Measurements from ENCODE around the gene CNMD.

The CNMD gene

GRCh38 chr13:52677823-52678222, 61.8 kb downstream of the CNMD start:
- H3K4me3 ChIP-seq (replicated peaks; ENCODE audit: low read depth, low read length), result no peak overlapping the region
- TF ChIP-seq CTCF (IDR thresholded peaks at IDR 0.05; ENCODE audit: low read depth, low read length, missing control alignments), result no peak
- DNase-seq (ENCODE audit: extremely low read depth, low read depth), result no peak

- no peak for TF ChIP-seq CTCF (IDR thresholded peaks at IDR 0.05; ENCODE audit: low read depth, low read length, missing control alignments)
- DNase-seq (ENCODE audit: extremely low read depth, low read depth), result no peak
- no peak overlapping the region for H3K4me3 ChIP-seq (replicated peaks; ENCODE audit: low read depth, low read length)
Measured at GRCh38 chr13:52673465-52673864, 66.2 kb downstream of the CNMD start.

GRCh38 chr13:52670726-52671125, 68.9 kb downstream of the CNMD start:
- TF ChIP-seq CTCF (IDR thresholded peaks at IDR 0.05; ENCODE audit: low read depth, low read length, missing control alignments), result no peak
- no peak overlapping the region for H3K4me3 ChIP-seq (replicated peaks; ENCODE audit: low read depth, low read length)
- DNase-seq (ENCODE audit: extremely low read depth, low read depth), result no peak

GRCh38 chr13:52669677-52670076, 69.9 kb downstream of the CNMD start:
- H3K4me3 ChIP-seq (replicated peaks; ENCODE audit: low read depth, low read length), result no peak overlapping the region
- DNase-seq (ENCODE audit: extremely low read depth, low read depth), result no peak
- no peak for TF ChIP-seq CTCF (IDR thresholded peaks at IDR 0.05; ENCODE audit: low read depth, low read length, missing control alignments)

- no peak overlapping the region for H3K4me3 ChIP-seq (replicated peaks; ENCODE audit: low read depth, low read length)
- peak; percentile 29 for TF ChIP-seq CTCF (IDR thresholded peaks at IDR 0.05; ENCODE audit: low read depth, low read length, missing control alignments)
- DNase-seq (ENCODE audit: extremely low read depth, low read depth), result peak; percentile 7
Measured at GRCh38 chr13:52665325-52665724, 74.3 kb downstream of the CNMD start.

- TF ChIP-seq CTCF (IDR thresholded peaks at IDR 0.05; ENCODE audit: low read depth, low read length, missing control alignments), result no peak
- no peak overlapping the region for H3K4me3 ChIP-seq (replicated peaks; ENCODE audit: low read depth, low read length)
- no peak for DNase-seq (ENCODE audit: extremely low read depth, low read depth)
Measured at GRCh38 chr13:52664272-52664671, 75.3 kb downstream of the CNMD start.

GRCh38 chr13:52659340-52659739, 80.3 kb downstream of the CNMD start:
- DNase-seq (ENCODE audit: extremely low read depth, low read depth), result no peak
- no peak for TF ChIP-seq CTCF (IDR thresholded peaks at IDR 0.05; ENCODE audit: low read depth, low read length, missing control alignments)
- no peak overlapping the region for H3K4me3 ChIP-seq (replicated peaks; ENCODE audit: low read depth, low read length)

Measured in HFF-Myc (cell line).